EL (cell line): ENCODE data around the gene SLC22A23.

Source experiments
- DNase-seq: peaks from one replicate; pipeline ENCODE4 v3.0.0-alpha.2; 2016

The SLC22A23 gene

GRCh38 chr6:3293271-3294155 lies 163.3 kb downstream of the SLC22A23 start:
- DNase-seq: no peak

DNA sequence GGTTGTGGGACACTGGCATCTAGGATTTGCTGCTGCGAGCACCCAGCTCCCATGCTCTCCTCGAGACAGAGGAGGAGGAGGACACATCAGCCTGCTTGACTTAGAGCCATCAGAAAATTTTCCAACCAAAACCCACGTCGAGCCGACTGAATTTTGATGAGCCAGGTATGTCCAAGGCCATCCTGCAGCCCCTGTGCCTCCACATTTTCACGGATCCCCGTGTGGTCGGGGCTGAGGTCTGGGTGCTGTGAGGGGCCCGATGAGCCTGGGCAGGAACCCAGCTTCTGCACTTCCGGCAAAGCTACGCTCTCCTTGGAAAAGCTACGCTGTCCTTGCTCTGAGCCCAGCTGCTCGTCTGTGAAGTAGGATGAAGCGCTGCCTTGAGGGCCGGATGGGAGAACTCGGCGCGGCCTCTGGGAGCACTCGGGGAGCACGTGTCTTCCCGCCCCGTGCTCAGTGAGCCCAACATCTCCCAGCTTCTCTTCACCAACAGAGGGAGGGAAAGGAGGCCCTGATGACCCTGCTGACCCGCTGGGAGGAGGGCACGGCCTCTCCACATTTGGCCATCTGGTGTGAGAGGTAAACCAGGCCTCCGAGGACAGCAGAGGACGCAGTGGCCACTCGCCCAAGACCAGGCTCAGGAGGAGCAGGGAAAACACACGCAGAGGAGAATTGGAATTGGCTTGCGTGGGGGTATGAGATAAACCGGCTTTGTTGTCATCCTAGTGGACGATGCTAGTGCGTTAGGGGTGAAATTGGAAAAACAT lies 164.2 kb downstream of the SLC22A23 start:
- DNase-seq: no peak

GRCh38 chr6:3291987-3292386 lies 164.9 kb downstream of the SLC22A23 start:
- DNase-seq: no peak

- DNase-seq: no peak
Measured at GRCh38 chr6:3291346-3291745, 165.5 kb downstream of the SLC22A23 start.

DNA sequence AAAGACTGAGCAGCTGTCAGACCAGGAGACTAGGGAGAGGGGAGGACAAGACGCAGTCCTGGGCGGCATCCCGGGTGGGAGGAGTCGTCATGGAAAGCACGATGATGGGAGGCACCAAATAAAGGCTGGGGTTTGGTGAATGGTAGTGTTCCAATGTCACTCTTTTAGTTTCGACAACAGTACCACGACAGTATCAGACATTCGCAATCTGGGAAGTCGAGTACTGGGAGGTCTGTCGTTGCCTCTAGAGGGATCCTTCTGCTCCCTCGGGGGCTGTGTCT lies 166.0 kb downstream of the SLC22A23 start:
- DNase-seq: no peak

DNA sequence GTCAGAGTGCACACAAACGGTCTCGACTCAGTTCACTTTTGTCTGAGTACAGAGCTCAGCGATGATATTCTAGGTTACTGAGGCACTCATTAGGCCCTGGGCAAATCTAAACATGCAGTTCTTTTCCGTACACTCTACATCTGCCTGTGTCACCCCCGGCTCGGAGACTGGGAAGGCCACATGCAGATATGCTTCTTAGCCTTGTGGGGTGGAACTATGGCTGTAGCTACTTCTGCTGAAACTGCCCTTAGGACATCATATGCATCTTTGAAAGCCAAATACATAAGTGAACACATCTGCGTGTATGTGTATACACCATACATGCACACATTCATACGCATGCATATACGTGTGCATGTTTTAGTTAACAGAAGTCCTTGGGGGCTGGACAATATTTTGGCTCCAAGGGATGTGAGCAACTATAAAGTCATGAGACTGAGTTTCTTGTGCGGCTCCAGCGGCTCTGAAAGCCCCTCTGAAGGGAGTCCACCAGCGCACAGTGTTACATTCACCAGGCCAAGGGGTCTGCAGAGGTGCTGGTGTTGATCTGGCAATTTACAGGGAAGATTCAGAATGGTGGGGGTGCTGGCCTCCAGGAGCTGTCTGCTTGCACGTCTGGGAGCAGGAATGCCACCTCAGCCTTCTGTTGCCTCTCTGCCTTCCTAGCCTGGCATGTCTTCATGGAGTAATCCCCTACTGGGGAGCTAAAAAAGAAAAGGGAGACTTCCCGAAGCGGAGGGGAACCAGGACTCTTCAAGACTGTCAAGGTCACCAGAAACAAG lies 166.5 kb downstream of the SLC22A23 start:
- no peak for DNase-seq

DNA sequence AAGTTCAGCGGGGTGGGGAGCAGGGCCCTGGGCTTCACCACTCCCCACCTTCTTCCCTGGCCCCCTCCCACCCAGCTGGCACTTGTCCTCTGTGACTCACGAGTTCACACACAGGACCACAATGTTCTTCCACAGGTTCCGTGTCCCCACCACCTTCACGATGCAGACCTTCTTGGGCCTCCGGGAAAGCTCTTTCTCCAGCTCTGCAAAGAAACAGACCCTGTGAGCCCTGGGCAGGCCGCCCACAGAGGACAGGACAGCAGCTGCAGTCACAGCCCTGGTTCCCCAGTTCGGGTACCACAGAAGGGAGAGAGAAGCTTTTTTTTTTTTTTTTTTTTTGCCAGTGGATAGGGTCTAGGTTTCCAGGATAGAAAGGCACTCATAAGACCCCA lies 167.2 kb downstream of the SLC22A23 start:
- DNase-seq: no peak

DNA sequence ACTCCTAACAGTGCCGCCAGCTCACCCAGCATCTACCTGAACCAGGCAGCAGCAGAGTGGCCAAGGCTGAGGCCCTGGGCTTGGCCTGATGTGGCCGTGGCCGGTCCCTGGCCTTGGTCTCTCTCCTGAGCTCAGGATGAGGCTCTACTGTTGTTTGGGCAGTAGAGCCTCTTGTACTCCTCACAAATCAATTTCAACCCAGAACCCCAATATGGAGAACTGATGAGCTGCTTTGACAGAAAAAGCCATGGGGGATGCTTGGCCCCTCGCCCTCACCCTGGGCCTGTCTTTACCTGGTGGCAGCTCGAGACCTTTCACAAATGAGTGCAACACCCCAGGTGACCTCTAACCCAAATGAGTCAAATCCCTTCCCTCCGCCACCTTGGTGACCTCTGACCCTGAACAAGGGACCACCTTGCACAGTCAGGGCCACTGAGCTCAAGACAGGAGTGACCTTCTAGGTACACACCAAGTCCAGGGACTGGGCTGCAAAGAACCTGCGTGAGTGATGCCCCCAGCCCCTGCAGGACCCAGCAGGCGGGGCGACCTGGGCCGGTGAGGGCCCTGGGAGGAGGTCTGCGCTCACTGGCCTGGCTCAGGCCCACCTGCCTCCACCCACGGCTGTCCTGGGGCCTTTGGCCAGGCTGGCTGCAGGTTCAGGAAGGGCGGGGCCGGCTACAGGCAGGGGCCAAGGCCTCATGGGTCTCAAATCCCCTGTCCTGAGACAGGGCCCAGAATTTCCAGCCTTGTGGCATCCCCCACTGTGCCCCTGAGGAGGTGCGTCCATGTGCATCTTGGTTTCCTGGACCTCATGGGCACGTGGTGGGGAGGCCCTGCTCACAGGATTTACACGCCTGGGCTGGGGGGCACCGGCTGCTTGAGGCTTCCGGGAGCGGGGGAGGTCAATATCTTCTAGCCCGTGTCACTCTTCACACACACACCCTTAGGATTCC lies 167.9 kb downstream of the SLC22A23 start:
- no peak for DNase-seq

GRCh38 chr6:3287976-3288707 lies 168.7 kb downstream of the SLC22A23 start:
- DNase-seq: no peak

GRCh38 chr6:3287308-3287707 lies 169.5 kb downstream of the SLC22A23 start:
- no peak for DNase-seq

GRCh38 chr6:3286641-3287171 lies 170.1 kb downstream of the SLC22A23 start:
- no peak for DNase-seq

- DNase-seq: no peak
Measured at GRCh38 chr6:3285732-3286131, 171.1 kb downstream of the SLC22A23 start.

- no peak for DNase-seq
Measured at GRCh38 chr6:3285049-3285639, 171.7 kb downstream of the SLC22A23 start.

DNA sequence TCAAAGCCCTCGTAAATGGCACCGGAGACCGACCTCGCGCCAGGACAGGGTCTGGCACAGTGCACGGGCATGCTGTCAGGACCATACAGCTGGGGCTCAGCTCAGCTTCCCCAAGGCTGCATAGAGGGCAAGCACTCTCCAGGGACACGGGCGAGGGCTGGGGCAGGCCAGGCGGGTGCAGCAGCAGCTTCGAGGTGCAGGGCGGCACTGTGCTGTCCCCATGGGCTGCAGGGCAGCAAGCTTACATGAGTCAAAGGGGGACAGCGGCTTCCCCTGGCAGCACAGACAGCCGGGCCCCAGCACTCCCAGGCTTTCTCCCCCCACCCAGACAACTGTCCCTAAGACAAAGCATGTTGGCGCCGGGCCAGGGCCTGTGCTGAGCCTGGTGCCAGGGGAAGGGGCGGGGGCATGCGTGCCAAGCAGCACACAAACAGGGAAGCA lies 172.4 kb downstream of the SLC22A23 start:
- DNase-seq: no peak

GRCh38 chr6:3283641-3284435 lies 173.0 kb downstream of the SLC22A23 start:
- DNase-seq: no peak

DNA sequence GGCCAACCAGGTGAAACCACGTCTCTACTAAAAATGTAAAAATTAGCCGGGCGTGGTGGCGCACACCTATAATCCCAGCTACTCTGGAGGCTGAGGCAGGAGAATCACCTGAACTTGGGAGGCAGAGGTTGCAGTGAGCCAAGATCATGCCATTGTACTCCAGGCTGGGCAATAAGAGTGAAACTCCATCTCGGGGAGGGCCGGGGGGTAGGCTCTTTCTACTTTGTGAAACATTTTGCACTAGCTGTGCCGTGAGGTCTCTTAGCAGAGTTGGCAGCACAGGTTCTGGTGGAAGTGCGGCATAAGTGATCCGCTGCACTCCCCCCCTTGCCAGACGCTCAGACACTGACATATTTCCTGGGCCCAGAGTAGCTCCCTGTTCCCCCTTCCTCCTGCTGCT lies 173.6 kb downstream of the SLC22A23 start:
- DNase-seq: no peak

- DNase-seq: no peak
Measured at GRCh38 chr6:3282476-3283236, 174.2 kb downstream of the SLC22A23 start.

DNA sequence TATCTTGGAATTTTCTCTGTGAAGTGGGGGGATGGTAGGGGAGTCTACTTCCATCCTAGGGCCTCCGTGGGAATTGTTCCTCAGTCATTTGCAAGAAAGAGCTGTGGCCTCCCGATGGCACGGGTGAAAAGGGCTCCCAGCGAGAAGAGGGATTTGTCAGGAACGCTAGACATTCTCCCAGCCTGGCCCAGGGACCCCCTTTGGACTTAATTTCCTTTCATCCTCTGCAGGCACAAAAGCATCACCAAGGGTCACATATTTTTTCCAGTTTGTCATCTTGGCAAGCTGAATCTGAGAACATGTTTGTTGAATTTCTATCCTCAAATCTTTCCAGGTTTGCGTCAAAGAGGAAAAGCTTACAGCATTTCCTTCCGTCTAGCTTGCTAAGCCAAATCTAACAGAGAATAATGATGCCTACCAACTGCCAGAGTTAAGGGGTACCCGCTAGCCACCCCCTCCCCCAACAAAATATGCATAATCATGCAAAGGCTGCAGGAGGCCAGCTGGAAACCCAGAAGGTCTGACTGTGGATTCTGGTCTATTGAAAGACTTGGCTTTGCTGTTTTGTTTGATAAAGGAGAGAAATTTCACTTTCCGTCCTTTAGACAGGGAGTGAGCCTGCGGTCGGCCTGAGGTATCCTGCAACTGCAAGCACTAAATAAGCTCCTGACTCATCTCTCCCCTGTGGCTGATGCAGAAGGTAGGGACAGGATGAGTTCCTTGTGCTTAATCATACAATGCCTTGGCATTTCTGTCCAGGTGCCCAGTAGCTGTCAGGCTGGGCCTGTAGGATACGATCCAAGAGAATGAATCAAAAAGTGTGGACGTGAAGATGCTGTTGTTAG lies 175.0 kb downstream of the SLC22A23 start:
- peak; percentile 78 for DNase-seq
